BLaER1 (cell line): ENCODE results near the gene IRGM.
"Not testable (repeated sequence)": the region's sequence is repeated elsewhere in the genome, so short reads cannot be mapped to it uniquely, and the experiment has no call there.

Experiments used
- H3K27ac ChIP-seq: shearing (Covaris generic); formaldehyde crosslinking; 2 replicates; pipeline ENCODE4 v1.8.1; 2022
- H3K27me3 ChIP-seq: shearing (Covaris generic); formaldehyde crosslinking; 2 replicates; pipeline ENCODE4 v1.8.1; 2022
- H3K36me3 ChIP-seq: shearing (Covaris generic); formaldehyde crosslinking; 2 replicates; pipeline ENCODE4 v1.8.1; 2022
- H3K4me1 ChIP-seq: shearing (Covaris generic); formaldehyde crosslinking; 2 replicates; pipeline ENCODE4 v1.8.1; 2022
- H3K4me2 ChIP-seq: shearing (Covaris generic); formaldehyde crosslinking; 2 replicates; pipeline ENCODE4 v1.8.1; 2022
- H3K4me3 ChIP-seq: shearing (Covaris generic); formaldehyde crosslinking; 2 replicates; pipeline ENCODE4 v1.8.1; 2022
- H3K9ac ChIP-seq: shearing (Covaris generic); formaldehyde crosslinking; 2 replicates; pipeline ENCODE4 v1.8.1; 2022
- H3K9me3 ChIP-seq: shearing (Covaris generic); formaldehyde crosslinking; 2 replicates; pipeline ENCODE4 v1.8.1; 2022
- H4K20me1 ChIP-seq: shearing (Covaris generic); formaldehyde crosslinking; 2 replicates; pipeline ENCODE4 v1.8.1; 2022
- Cebpa-rat ChIP-seq: shearing (Covaris generic); IDR thresholded peaks from 2 replicates; pipeline ENCODE4 v1.8.1; 2022

The IRGM gene

DNA sequence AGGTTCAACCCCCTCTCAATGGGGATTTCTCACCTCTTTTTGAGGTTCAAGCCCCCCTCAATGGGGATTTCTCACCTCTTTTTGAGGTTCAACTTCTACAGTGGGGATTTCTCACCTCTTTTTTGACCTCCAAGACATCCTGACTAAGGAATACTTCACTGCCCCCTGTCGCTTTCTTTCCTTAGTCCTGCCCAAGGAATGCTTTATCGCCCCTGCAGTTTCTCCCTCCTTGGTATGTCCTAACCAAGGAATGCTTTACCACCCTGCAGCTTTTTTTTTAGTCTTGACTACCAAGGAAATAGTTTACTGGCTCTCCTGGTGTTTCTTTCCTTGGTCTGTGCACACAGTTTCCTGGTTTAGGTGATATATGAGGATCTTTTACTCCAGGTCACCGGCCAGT lies 9.6 kb upstream of the IRGM start:
- Histone ChIP-seq H3K27ac (no peak overlapping the region), H3K4me3 (no peak overlapping the region), H3K36me3 (no peaks in the 10 kb centered on the region), H3K27me3 (no peaks in the 10 kb centered on the region), H4K20me1 (no peaks in the 10 kb centered on the region), H3K4me1 (no peaks in the 10 kb centered on the region), H3K9ac (no peak overlapping the region), H3K4me2 (no peak overlapping the region), H3K9me3 (peaks cover 24% of the 10 kb centered on the region)
- TF ChIP-seq Cebpa-rat: no peak

DNA sequence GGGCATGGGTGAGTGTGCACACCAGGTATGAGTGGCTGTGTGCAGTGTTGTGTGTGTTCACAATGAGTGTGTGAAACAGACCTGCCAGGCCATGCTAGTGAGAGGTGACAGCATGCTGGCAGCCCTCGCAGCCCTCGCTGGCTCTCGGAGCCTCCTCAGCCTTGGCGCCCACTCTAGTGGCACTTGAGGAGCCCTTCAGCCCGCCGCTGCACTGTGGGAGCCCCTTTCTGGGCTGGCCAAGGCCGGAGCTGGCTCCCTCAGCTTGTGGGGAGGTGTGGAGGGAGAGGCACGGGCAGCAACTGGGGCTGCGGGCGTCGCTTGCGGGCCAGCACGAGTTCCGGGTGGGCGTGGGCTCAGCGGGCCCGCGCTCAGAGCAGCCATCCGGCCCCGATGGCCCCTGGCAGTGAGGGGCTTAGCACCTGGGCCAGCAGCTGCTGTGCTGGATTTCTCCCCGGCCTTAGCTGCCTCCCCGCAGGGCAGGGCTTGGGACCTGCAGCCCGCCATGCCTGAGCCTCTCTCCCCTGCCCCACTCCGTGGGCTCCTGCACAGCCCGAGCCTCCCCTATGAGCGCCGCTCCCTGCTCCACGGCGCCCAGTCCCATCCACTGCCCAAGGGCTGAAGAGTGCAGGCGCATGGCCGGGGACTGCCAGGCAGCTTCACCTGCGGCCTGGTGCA lies 999 bp upstream of the IRGM start:
- H3K4me3 ChIP-seq, H3K27ac ChIP-seq, H4K20me1 ChIP-seq, H3K36me3 ChIP-seq, H3K27me3 ChIP-seq, H3K4me2 ChIP-seq, H3K9ac ChIP-seq: not testable (repeated sequence)
- Histone ChIP-seq H3K9me3 (peaks cover 12% of the 10 kb centered on the region), H3K4me1 (peaks cover 18% of the 10 kb centered on the region)

DNA sequence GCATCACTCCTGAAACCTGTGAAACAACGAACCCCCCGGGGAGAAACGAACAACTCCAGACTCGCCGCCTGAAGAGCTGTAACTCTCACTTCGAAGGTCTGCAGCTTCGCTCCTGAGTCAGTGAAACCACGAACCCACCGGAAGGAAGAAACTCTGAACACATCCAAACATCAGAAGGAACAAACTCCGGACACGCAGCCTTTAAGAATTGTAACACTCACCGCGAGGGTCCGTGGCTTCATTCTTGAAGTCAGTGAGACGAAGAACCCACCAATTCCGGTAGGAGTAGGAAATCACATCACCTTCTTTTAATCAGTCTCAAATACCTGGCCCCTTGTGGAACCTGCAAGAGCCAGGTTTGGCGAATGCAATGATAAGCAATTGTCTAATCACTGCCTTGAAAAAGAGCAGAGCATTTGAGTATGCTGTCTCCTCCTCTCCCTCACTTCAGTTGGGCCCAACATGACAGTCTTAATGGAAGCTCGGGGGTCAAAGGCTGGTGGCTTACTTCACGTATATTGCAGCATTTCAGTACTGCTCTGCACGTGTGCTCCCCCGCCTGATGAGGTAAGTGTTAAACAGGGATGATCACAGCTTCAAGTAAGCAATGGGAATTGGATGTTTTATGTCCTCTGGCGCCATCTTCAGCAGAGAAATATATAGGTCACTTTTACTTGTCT lies 473 bp downstream of the IRGM start:
- H3K4me1 ChIP-seq: peaks cover 18% of the 10 kb centered on the region
- peak overlapping the region; percentile 21 for H3K9ac ChIP-seq
- H3K27me3 ChIP-seq: no peaks in the 10 kb centered on the region
- H4K20me1 ChIP-seq: no peaks in the 10 kb centered on the region
- H3K4me2 ChIP-seq: peak overlapping the region; percentile 83
- H3K36me3 ChIP-seq: no peaks in the 10 kb centered on the region
- H3K4me3 ChIP-seq: peak overlapping the region; percentile 56
- peak overlapping the region; percentile 20 for H3K27ac ChIP-seq
- TF ChIP-seq Cebpa-rat: no peak; the same call in 1 of the 2 replicates
- H3K9me3 ChIP-seq: peaks cover 12% of the 10 kb centered on the region

DNA sequence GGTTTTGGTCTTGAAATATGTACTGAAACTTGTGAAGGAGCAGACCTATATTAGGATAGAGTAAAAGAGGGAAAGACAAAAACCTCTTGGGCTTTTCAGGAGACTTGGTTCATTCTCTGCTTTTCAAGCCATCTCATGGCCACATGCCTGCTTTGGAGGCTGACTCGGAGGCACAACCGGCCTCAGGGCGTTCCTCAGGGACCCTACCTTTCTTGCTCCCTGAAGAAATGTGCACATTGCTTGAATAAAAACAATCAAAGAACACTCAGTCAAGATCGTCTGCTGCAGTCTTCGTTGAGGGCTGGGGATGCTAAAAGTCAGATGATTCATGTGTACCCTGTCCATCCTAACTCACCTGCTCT lies 994 bp downstream of the IRGM start:
- Histone ChIP-seq H3K9ac (no peak overlapping the region), H3K9me3 (peaks cover 12% of the 10 kb centered on the region), H3K4me2 (peak overlapping the region; percentile 83), H3K36me3 (no peaks in the 10 kb centered on the region), H3K4me1 (peaks cover 18% of the 10 kb centered on the region), H3K27me3 (no peaks in the 10 kb centered on the region), H3K27ac (no peak overlapping the region), H3K4me3 (no peak overlapping the region), H4K20me1 (no peaks in the 10 kb centered on the region)
- no peak for TF ChIP-seq Cebpa-rat

DNA sequence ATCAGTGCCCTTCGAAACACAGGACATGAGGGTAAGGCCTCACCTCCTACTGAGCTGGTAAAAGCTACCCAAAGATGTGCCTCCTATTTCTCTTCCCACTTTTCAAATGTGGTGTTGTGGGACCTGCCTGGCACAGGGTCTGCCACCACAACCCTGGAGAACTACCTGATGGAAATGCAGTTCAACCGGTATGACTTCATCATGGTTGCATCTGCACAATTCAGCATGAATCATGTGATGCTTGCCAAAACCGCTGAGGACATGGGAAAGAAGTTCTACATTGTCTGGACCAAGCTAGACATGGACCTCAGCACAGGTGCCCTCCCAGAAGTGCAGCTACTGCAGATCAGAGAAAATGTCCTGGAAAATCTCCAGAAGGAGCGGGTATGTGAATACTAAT lies 1.9 kb downstream of the IRGM start:
- Histone ChIP-seq H3K36me3 (no peaks in the 10 kb centered on the region), H3K27me3 (no peaks in the 10 kb centered on the region)
- TF ChIP-seq Cebpa-rat: no peak

DNA sequence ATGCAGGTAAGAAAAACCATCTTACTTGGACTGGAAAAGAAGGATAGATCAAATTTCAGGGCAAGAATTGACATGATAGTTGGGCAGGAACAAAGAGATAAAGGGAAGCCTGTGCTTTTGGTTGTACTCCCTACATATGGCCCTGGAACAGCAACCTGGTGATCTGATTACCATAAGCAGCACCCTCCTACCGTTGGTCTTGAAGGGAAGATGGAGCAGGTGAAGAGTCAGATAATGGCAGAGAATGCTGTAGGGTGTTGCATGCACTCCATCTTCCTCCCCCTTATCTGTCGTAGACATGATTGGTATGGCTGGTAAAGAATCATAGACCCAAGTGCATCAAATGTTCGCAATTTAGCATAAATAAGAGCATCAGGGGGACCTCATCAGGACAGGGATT lies 4.7 kb downstream of the IRGM start:
- no peak overlapping the region for H3K4me2 ChIP-seq
- no peaks in the 10 kb centered on the region for H3K27me3 ChIP-seq
- no peak overlapping the region for H3K9ac ChIP-seq
- TF ChIP-seq Cebpa-rat: no peak
- no peaks in the 10 kb centered on the region for H3K9me3 ChIP-seq
- no peaks in the 10 kb centered on the region for H4K20me1 ChIP-seq
- no peaks in the 10 kb centered on the region for H3K36me3 ChIP-seq
- no peak overlapping the region for H3K27ac ChIP-seq
- H3K4me3 ChIP-seq: no peak overlapping the region
- peaks cover 22% of the 10 kb centered on the region for H3K4me1 ChIP-seq

More for the DNA sequence above, 1.9 kb downstream of the IRGM start:
- Histone ChIP-seq H3K4me2 (no peak overlapping the region), H3K27ac (no peak overlapping the region), H3K9ac (no peak overlapping the region), H3K4me1 (peaks cover 19% of the 10 kb centered on the region), H4K20me1 (no peaks in the 10 kb centered on the region), H3K9me3 (peaks cover 12% of the 10 kb centered on the region), H3K4me3 (no peak overlapping the region)

GRCh38 chr5:150853561-150853960 lies 7.2 kb downstream of the IRGM start:
- Histone ChIP-seq H3K27ac (no peak overlapping the region), H3K4me2 (peak overlapping the region; percentile 48), H3K9me3 (no peaks in the 10 kb centered on the region), H3K27me3 (no peaks in the 10 kb centered on the region), H3K9ac (no peak overlapping the region), H3K4me3 (no peak overlapping the region), H3K4me1 (0 out of 2 replicates have a peak, but pooled peaks cover 5% of the 10 kb centered on the region), H3K36me3 (no peaks in the 10 kb centered on the region), H4K20me1 (no peaks in the 10 kb centered on the region)
- TF ChIP-seq Cebpa-rat: no peak

DNA sequence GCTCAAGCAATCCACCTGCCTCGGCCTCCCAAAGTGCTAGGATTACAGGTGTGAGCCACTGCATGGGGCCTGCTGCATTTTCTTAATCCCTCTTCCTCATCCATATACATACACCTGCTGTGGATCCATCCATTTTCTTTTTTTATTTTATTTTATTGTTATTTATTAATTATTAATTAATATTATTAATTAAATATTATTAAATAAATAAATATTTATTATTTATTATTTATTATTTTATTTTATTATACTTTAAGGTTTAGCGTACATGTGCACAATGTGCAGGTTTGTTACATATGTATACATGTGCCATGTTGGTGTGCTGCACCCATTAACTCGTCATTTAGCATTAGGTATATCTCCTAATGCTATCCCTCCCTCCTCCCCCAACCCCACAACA lies 10.4 kb downstream of the IRGM start:
- not testable (repeated sequence) for H4K20me1 ChIP-seq

GRCh38 chr5:150860246-150860821 lies 14.0 kb downstream of the IRGM start:
- Histone ChIP-seq H3K9ac (no peak overlapping the region), H3K4me3 (no peak overlapping the region), H3K4me1 (no peaks in the 10 kb centered on the region), H4K20me1 (no peaks in the 10 kb centered on the region), H3K27me3 (no peaks in the 10 kb centered on the region), H3K9me3 (peaks cover 22% of the 10 kb centered on the region; the same call in 1 of the 2 replicates), H3K27ac (no peak overlapping the region), H3K36me3 (no peaks in the 10 kb centered on the region), H3K4me2 (no peak overlapping the region)
- TF ChIP-seq Cebpa-rat: no peak

More for the DNA sequence above, 10.4 kb downstream of the IRGM start:
- H3K9ac ChIP-seq, H3K4me3 ChIP-seq, H3K36me3 ChIP-seq, H3K27ac ChIP-seq, H3K4me1 ChIP-seq, H3K4me2 ChIP-seq, H3K9me3 ChIP-seq, H3K27me3 ChIP-seq: not testable (repeated sequence)

GRCh38 chr5:150862070-150862469 lies 15.7 kb downstream of the IRGM start:
- no peak overlapping the region for H3K27ac ChIP-seq

More at GRCh38 chr5:150862070-150862469, 15.7 kb downstream of the IRGM start:
- H3K9ac ChIP-seq: no peak overlapping the region
- H4K20me1 ChIP-seq: no peaks in the 10 kb centered on the region
- peaks cover 32% of the 10 kb centered on the region for H3K9me3 ChIP-seq
- H3K4me3 ChIP-seq: no peak overlapping the region
- H3K27me3 ChIP-seq: no peaks in the 10 kb centered on the region
- TF ChIP-seq Cebpa-rat: no peak
- no peaks in the 10 kb centered on the region for H3K36me3 ChIP-seq
- H3K4me1 ChIP-seq: no peaks in the 10 kb centered on the region
- H3K4me2 ChIP-seq: no peak overlapping the region
